ENCODE measurements around the gene MEF2C. TPM values are rescaled to one million over a fixed set of nuclear protein-coding genes. Genes with fewer than 3 reads are reported as not detected.

Gene MEF2C
- total RNA-seq, 2 donors from 2014 or later = 7.3 to 26.9 TPM

DNA sequence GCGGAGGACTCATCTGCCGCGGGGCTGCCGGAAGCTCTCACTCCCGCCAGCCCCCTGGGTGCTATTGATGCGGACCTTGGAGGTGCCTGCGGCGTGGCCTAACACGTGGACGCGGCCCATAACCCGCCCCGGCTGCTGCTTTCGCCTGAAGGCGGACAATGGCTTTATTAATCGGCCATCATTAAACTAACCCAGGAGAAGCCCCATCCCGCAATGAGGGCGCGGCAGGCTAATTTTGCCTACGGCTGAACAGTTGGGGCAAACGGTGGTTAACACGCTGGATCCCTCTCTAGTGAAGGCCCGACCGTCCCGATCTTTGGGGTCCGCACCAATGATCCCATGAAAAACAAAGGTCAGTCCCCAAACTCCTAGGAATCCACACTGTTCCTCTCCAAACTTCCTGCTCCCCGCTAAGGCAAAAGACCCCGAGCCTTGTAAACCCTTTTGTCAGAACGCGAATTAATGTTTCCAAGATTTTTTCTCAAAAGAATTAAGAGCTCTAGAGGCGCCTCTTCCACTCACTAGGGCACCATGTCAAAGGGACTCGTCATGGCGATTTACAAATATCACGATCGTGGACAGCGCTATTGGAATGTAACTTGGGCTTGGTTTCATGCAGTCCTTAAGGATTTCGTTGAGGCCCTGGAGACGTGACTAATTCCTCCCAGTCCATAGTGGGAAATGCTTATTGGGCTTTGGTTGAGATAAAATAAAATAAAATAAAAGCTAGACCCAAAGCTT lies 193.1 kb downstream of the MEF2C start:
- no peak for DNase-seq
- peaks cover 97% of the 10 kb centered on the region for H3K27me3 ChIP-seq
- H3K27ac ChIP-seq = no peak overlapping the region
- no peak overlapping the region for H3K9ac ChIP-seq (ENCODE audit: low read depth in 2 of 2, low read length in 2 of 2)
- no peak overlapping the region for H3K4me3 ChIP-seq
- H3K4me1 ChIP-seq = no peaks in the 10 kb centered on the region
- TF ChIP-seq, protein P1, sequence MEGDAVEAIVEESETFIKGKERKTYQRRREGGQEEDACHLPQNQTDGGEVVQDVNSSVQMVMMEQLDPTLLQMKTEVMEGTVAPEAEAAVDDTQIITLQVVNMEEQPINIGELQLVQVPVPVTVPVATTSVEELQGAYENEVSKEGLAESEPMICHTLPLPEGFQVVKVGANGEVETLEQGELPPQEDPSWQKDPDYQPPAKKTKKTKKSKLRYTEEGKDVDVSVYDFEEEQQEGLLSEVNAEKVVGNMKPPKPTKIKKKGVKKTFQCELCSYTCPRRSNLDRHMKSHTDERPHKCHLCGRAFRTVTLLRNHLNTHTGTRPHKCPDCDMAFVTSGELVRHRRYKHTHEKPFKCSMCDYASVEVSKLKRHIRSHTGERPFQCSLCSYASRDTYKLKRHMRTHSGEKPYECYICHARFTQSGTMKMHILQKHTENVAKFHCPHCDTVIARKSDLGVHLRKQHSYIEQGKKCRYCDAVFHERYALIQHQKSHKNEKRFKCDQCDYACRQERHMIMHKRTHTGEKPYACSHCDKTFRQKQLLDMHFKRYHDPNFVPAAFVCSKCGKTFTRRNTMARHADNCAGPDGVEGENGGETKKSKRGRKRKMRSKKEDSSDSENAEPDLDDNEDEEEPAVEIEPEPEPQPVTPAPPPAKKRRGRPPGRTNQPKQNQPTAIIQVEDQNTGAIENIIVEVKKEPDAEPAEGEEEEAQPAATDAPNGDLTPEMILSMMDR (IDR thresholded peaks at IDR 0.05) = no peak
- intact Hi-C loops (cut with DNase I) = loop anchor here (5.0 kb wide), 2 partner anchors 548 to 908 kb away; no protein-coding TSS in a partner anchor
- no peaks in the 10 kb centered on the region for H3K9me3 ChIP-seq
- H3K36me3 ChIP-seq = no peaks in the 10 kb centered on the region

GRCh38 chr5:88688984-88689667 lies 193.9 kb downstream of the MEF2C start:
- DNase-seq = no peak
- intact Hi-C loops (cut with DNase I) = loop anchor here (5.0 kb wide), 2 partner anchors 547 to 907 kb away; no protein-coding TSS in a partner anchor
- Histone ChIP-seq H3K4me1 (no peaks in the 10 kb centered on the region), H3K36me3 (no peaks in the 10 kb centered on the region), H3K4me3 (no peak overlapping the region), H3K9ac (ENCODE audit: low read depth in 2 of 2, low read length in 2 of 2) (no peak overlapping the region), H3K9me3 (no peaks in the 10 kb centered on the region), H3K27me3 (peaks cover 97% of the 10 kb centered on the region), H3K27ac (no peak overlapping the region)
- TF ChIP-seq, protein P1 (IDR thresholded peaks at IDR 0.05) = no peak

- intact Hi-C loops (cut with DNase I) = loop anchor here (5.0 kb wide), 2 partner anchors 546 to 906 kb away; no protein-coding TSS in a partner anchor
- H3K4me1 ChIP-seq = no peaks in the 10 kb centered on the region
Measured at GRCh38 chr5:88688156-88688983, 194.6 kb downstream of the MEF2C start.

DNA sequence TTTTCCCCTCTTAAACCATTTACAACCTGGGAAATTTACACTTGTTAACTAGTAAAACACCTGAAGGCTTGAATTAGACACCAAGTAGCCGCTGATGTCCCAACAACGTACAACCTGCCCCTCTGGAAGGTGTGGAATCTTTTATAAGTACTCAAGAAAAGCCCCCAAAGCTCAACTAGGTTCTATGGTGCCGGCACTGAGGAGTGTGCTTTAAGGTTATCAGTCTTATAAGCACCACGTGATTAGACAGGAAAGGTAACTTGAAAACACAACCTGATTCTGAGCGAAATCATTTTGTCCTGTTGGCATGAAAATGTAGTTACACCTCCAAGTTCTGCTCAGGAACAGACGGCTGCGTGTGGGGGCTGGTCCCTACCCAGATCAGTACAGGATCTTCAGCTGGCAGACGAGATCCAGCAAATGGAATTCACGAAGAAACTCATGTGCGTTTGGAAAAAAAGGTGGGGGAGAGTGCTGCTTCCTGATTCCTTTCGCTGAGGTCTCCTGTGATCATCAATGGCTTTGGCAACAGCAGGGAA lies 195.5 kb downstream of the MEF2C start:
- TF ChIP-seq, protein P1 (IDR thresholded peaks at IDR 0.05) = no peak
- Histone ChIP-seq H3K27me3 (peaks cover 97% of the 10 kb centered on the region), H3K4me1 (no peaks in the 10 kb centered on the region), H3K27ac (no peak overlapping the region), H3K9ac (ENCODE audit: low read depth in 2 of 2, low read length in 2 of 2) (no peak overlapping the region), H3K4me3 (no peak overlapping the region), H3K36me3 (no peaks in the 10 kb centered on the region), H3K9me3 (no peaks in the 10 kb centered on the region)
- no peak for DNase-seq
- intact Hi-C loops (cut with DNase I) = loop anchor here (5.0 kb wide), 2 partner anchors 545 to 905 kb away; no protein-coding TSS in a partner anchor

More at GRCh38 chr5:88688156-88688983, 194.6 kb downstream of the MEF2C start:
- DNase-seq = no peak
- Histone ChIP-seq H3K27me3 (peaks cover 98% of the 10 kb centered on the region), H3K27ac (no peak overlapping the region), H3K36me3 (no peaks in the 10 kb centered on the region), H3K9ac (ENCODE audit: low read depth in 2 of 2, low read length in 2 of 2) (no peak overlapping the region), H3K4me3 (no peak overlapping the region), H3K9me3 (no peaks in the 10 kb centered on the region)
- TF ChIP-seq, protein P1 (IDR thresholded peaks at IDR 0.05) = no peak

DNA sequence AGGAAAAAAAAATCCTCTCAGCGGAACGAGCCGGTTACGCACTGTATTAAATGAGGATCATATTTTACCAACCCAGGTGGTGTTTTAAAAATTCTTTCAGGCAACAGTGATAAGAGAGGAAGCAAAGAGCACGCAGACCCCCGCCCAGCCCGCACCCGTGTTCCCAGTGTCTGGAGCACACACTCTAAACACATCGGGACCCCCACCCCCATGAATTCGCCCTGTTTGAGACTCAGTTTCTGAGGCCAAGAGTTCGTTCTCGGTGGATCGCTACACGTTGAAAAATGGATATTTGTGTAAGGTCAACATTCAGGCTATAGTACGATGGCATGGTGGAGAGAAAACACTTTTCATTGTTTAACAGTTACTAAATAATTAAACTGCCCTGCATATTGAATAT lies 196.3 kb downstream of the MEF2C start:
- TF ChIP-seq, protein P1 (IDR thresholded peaks at IDR 0.05) = no peak
- H3K4me3 ChIP-seq = no peak overlapping the region
- H3K4me1 ChIP-seq = no peaks in the 10 kb centered on the region
- no peak overlapping the region for H3K9ac ChIP-seq (ENCODE audit: low read depth in 2 of 2, low read length in 2 of 2)
- H3K9me3 ChIP-seq = no peaks in the 10 kb centered on the region
- H3K27me3 ChIP-seq = peaks cover 97% of the 10 kb centered on the region
- no peak for DNase-seq
- intact Hi-C loops (cut with DNase I) = loop anchor here (5.0 kb wide), 2 partner anchors 544 to 904 kb away; no protein-coding TSS in a partner anchor
- no peaks in the 10 kb centered on the region for H3K36me3 ChIP-seq
- H3K27ac ChIP-seq = no peak overlapping the region
